Left kidney (tissue), 2 donors: Measurements from ENCODE around the gene PGAP6. TPM values are rescaled to one million over a fixed set of nuclear protein-coding genes. Genes with fewer than 3 reads are reported as not detected.
A peak's percentile ranks its signal among the peaks of the same experiment; 100 is the strongest.
"Not testable (repeated sequence)": the region's sequence is repeated elsewhere in the genome, so short reads cannot be mapped to it uniquely, and the experiment has no call there.

ENCODE experiments used
- DNase-seq: peaks from one replicate; pipeline ENCODE4 v3.0.0-alpha.2; 2013
- polyA plus RNA-seq: library from polyadenylated mRNA; unstranded; fragments of 120-200 nt; gene quantifications from one replicate; pipeline ENCODE4 v1.2.1, GENCODE V29; 2013; ENCODE audit not compliant: insufficient read length

PGAP6 gene
- polyA plus RNA-seq, 1 donor, result 56.1 TPM

- no peak for DNase-seq
Observed at GRCh38 chr16:379183-379960, 2.4 kb downstream of the PGAP6 start.

GRCh38 chr16:378821-379182 is 3.0 kb downstream of the PGAP6 start:
- DNase-seq, result no peak

- not testable (repeated sequence) for DNase-seq
Observed at GRCh38 chr16:378113-378820, 3.5 kb downstream of the PGAP6 start.

DNA sequence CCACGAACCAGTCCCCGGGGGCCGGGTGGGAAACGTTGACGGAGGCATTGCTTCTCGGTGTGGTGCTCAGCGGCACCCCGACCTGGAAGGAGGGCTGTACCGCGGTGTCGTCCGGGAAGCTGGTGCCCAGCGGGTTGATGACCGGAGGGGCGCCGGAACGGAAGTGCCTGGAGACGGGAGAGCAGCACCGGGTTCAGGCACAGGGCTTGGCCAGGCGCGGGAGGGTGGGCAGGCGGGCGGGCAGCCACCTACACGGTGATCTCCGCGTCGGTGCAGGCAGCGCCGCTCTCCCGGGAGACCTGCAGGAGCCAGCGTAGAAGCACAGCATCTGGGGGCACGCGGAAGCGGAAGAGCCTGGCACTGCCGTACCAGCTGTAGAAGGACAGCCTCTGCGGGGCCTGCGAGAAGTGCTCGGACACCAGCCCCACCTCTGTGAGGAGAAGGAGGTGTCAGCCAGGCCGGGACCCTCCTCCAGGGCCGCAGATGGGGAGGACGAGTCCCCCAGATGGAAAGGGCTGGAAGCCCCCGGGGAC is 4.3 kb downstream of the PGAP6 start:
- no peak for DNase-seq

- no peak for DNase-seq
Observed at GRCh38 chr16:376817-377418, 4.9 kb downstream of the PGAP6 start.

DNA sequence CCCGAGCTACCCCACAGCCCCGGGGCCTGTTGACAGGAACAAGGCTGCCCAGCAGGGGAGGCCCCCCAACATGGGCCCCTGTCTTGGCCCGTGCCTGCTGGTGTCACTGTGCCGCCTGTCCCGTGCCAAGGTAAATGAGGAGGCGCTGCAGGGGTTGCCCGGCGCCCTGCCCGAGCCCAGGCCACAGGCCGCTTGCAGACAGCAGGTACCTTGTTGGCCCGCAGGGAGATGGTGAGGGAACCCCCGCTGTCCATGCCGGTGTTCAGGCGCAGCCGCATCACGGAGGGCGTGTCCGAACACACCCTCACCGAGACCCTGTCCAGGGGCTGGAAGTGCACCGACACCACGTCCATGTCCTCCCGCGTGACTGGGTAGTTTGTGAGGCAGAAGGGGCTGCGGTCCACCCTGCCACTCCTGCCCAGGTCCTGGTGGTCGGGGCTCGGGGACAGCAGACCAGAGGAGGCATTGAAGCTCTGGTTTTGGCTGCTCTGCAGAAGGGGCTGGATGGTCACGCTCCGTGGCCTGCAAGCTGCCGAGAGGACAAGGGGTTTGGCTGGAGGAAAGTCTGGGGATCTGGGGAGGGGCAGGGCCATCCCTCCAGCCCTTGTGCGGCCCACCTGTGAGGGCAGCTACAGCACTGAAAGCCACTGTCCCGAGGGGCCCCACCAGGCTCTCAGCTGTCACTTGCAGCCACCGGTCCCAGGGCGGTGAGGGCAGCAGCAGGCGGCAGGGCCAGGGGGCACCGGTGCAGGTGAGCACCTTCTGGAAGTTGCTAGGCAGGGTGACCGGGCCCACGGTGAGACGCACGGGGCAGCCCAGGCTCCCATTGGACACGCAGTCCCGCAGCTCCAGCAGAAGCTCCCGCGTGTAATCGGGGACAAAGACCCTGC is 5.6 kb downstream of the PGAP6 start:
- no peak for DNase-seq

DNA sequence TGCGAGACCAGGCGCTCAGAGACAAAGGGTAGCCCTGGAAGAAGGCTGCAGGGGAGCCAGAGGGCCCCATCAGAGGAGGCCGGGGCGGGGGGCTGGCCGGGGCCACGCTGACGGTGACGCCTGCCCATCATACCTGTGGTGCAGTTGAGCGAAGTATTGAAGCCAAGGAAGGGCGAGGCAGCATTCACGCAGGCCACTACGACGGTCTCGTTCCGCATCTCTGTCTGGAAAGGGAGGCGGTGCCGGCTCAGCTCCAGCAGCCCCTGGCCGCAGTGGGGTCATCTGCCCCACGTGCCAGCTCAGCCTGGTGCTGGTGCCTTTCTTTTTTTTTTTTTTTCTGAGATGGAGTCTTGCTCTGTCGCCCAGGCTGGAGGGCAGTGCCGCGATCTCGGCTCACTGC is 6.6 kb downstream of the PGAP6 start:
- DNase-seq, result no peak

DNA sequence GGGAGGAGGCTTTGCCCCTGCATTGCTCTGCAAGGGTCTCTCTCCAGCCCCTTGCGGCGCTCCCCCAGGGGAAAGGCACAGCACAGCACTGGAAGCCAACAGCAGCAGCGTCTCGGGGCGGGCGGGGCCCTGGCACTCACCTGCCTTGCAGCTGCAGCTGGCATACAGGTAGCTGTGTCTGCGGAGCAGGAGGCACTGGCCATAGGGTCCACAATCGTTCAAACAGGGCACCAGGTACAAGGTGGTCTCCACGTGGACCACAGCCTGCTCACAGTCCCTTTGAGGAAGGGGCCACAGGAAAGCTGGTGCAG is 7.2 kb downstream of the PGAP6 start:
- DNase-seq, result no peak

GRCh38 chr16:373848-374615 is 7.7 kb downstream of the PGAP6 start:
- DNase-seq, result no peak

DNA sequence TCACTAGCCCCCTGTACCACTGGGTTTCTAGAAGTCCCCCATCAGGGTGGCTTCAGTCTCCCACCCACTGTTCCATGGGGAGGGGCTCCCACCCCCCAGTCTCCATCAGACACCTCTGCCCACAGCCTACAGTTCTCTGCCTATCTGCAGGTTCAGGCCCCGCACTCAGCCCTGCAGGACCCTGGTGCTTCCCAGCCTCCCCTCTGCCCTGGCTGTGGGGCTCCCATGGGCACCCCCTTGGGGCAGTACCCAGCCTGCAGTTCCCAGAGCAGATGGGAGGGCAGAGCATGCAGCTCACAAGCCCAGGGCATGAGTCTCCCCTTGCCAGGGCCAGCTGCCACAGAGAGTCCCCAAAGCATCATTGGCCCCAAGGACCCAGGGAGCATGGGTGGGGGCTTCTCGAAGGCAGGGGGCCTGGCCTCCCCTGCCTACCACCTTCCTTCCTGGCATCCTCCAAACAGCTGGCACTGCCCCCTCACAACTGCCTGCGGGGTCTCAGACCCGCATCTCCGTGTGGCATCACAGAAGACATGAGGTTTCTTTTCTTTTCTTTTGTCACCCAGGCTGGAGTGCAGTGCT is 8.7 kb downstream of the PGAP6 start:
- DNase-seq, result no peak

DNA sequence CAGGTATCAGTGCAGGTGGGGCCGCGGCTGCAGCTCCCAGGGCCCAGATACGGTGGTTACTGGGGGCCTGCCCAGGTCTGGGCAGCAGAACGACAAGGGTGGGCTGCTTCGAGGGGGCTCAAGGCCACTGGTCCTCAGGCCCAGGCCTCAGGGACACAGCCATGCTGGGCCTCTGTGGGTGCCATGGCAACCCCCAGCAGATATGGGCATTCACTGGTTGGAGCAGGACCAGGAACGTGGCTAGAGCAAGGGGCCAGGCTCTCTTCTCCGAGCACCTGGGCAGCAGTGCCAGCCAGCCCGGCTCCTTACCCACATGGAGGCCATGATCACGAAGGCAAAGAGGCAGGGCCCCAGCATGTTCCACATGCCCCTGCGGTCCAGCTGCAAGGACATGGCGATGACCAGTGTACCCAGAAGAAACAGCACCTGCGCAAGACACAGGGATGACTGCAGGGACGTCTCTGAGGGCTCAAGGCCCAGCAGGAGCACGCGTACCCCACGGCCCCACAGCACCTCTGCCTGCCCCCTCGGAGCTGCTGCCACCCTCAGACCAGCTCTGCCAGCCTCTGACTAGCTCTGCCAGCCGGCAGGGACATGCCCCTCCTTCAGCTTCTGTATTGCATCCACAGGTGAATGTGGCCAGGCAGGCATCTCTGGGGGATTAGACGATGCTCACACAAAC is 9.3 kb downstream of the PGAP6 start:
- no peak for DNase-seq

GRCh38 chr16:371515-372301 is 10.1 kb downstream of the PGAP6 start:
- no peak for DNase-seq

GRCh38 chr16:370979-371514 is 10.7 kb downstream of the PGAP6 start:
- no peak for DNase-seq

DNA sequence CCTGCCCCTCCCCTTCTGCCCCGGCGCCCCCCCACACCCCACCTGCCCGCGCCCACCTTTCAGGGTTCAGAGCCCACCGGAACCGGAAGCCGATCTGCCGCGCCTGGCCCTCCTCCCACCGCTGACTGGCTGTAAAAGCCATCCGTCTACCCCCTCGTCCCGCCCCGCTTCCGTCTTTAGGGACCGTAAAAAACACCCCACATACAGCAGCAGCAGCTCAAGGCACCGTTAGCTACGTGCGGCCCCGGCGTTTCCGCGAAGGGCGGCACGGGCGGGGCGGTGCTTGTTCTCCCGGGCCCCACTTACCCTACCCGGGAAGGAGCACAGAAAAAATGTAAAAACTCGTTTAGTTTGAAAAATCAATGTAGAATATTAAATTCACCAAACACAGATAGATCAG is 11.3 kb downstream of the PGAP6 start, which contains the start of gene MRPL28:
MRPL28 (minus strand) TSS at position 96 of the 400 bp plus-strand sequence. CDS start 320 bp downstream, outside the sequence.
- peak; percentile 93 for DNase-seq

DNA sequence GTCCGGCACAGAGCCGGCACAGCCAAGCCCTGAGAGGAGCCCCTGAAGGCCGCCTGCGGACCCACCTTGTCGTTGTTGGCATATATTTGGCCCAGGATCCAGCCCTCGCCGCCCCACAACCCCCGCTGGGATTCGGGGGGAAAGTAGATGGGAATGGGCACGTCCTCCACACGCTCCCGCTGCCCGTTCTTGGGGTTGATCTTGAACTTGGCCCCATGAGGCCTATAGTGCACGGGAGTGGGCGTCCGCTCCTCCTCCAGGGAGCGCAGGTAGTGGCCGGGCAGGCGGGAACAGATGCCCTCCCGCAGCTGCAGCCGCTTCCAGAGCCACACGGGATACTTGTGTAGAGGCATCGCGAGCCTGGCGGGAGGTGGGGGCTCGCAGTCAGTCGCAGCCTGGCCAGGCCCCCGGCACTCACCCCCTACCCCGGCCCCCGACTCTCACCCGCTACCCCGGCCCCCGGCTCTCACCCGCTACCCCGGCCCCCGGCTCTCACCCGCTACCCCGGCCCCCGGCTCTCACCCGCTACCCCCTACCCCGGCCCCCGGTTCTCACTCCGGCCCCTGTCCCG is 11.8 kb downstream of the PGAP6 start:
- DNase-seq, result no peak

- DNase-seq, result no peak
Observed at GRCh38 chr16:369275-369865, 12.4 kb downstream of the PGAP6 start.

- no peak for DNase-seq
Observed at GRCh38 chr16:368388-369158, 13.2 kb downstream of the PGAP6 start.
